Measurements from ENCODE around the gene KIF17.
"Not testable (repeated sequence)": the region's sequence is repeated elsewhere in the genome, so short reads cannot be mapped to it uniquely, and the experiment has no call there.

KIF17 gene

GRCh38 chr1:20727746-20728316 lies 10.0 kb upstream of the KIF17 start:
- DNase-seq (ENCODE audit: low read depth) = no peak

- no peak for DNase-seq (ENCODE audit: low read depth)
Observed at GRCh38 chr1:20726932-20727745, 9.3 kb upstream of the KIF17 start.

DNA sequence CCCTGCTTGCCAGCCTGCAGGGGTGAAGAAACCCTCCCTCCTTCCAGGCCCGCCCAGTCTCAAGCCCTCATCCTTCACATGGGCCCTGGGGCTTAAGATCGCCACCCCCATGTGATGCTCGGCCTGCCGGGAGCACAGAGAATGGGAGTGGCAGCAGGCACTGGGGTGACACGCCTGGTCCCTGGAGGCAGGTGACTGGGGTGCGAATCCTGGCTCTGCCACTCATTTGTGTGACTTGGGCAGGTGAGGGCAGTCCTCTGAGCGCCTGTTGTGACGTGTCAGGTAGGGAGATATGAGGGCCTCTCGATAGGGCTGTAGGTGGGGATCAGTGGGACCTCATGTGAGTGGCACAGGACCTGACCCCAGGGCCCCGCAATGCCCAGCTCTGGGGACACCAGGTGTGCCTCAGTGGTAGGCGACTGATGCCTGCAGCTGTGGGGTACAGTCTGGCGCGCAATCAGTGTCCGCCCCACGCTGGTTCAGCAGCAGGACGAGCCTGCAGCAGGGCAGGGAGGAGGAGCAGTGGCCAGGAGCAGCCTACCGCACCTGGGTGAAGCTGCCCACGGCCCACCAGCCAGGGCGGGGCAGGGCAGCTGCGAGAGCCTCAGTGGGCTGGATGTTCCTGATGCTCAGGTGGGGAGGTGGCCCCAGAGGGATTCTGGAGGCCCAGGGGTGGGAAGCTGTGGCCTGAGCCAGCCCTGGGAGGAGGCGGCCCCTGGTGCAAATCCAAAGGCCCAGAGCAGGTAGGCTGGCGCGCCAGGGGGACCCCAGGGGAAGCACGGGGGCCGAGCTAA lies 8.5 kb upstream of the KIF17 start:
- DNase-seq (ENCODE audit: low read depth) = no peak

DNA sequence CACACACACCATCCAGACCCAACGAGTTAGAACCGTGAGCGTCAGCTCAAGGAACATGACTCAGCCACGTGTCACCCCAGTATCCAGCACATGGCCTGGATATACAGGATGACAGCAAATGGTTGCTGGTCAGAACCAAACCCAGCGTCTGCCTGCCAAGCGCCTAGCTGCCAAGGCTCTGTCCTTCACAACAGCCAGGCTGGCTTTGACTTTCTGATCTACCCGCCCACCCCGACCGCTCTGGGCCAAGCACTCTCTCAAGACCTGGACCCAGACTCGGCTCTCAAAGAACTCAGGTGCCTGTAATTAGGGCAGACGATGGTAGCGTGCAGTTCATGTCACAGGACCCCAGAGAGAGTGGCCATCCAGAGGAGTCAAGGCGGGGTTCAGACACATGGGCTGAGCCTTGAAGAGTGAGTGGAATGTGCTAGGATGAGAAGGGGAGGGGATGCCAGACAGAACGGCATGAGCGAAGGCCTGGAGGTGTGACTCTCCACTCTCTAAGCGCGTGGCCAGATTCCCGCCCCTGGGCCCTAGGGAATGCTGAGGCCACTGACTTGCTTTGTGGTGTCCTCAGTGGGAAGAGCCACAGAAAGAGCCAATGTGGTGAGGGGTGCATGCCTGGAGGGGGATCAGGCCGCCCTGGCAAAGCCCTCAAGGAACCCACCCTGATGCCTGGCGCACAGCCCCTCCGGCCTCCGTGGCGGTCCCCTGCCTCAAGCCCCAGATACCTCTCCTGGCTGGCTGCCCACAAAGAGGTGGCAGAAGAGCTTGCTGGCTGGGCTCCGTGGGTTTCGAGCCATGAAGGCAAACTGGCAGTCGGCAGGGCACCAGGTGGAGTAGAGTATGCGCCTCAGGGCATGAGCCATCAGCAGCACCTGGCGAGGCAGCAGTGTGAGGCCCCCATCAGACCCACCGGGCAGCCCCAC lies 7.6 kb upstream of the KIF17 start:
- DNase-seq (ENCODE audit: low read depth) = no peak

DNA sequence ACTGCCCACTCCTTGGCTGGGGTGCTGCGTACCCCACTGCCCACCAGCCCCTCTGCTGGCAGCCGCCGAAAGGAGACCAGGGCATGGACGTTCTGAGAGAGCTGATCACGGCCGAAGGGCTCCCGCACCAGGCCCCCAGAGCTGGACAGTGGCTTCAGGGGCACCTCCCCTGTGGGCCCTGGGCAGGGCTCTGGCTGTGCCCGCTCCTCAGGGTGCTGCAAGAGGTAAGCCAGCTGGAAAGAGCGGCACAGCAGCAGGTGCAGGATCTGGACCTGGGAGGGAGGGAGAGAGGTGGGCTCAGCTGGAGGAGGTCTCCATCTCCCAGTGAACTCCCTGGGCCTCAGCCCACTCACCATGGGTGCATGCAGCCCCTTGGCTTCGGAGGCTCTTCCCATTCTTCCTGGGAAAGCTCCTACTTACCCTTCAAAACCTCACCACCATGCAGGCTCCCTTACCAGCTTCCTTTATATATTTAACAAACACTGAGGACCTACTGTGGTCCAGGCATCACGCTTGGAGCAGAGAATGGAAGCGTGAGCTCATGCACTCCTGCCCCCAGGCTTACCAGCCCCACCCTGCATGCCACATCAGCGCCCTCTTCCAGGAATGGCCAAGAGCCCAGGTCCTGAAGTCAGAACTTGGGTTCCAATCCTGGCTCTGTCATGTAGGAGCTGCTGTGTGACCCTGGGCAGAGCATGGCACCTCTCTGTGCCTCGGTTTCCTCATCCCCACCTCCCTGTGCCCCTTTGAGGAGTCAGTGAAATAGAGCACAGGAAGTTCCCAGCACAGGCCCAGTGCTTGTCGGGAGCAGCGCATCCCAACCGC lies 6.8 kb upstream of the KIF17 start:
- no peak for DNase-seq (ENCODE audit: low read depth)

DNA sequence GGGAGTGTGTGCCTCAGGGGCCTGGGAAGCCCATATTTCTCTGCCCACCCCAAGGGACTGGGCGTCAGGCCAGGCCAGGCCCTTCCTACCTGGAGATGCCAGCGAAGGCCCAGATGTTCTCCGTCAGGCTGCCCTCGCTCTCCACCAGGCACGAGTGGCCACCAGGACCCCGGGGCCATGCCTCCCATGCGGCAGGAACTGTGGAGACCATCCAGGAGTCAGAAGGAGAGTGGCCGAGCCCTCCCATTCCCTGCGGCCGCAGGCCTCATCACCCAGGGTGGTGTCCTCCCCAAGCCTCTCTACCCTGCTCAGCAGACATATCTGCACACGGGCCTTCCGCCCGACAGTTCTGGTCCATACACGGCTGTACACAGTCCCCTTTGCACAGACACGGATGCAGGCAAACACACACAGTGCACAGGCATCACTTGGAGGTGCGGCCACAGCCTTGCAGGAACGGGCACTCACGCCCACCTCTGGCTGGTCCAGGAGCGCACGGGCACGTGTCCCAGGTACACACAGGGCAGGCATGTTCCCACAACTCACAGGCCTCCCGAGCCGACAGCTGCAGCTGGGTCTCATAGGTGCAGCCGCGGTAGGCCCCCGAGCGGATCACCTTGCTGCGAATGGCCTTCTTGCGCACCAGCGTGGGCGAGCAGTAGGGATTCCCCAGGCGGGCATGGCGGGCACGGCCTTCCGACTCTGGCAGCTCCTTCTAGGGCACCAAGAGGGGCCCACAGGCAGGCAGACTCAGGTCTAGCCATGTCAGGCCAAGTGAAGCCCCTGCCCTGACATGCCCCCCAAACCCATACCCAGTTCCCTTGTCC lies 5.9 kb upstream of the KIF17 start:
- DNase-seq (ENCODE audit: low read depth) = no peak

- no peak for DNase-seq (ENCODE audit: low read depth)
Observed at GRCh38 chr1:20723159-20723536, 5.3 kb upstream of the KIF17 start.

- DNase-seq (ENCODE audit: low read depth) = no peak
Observed at GRCh38 chr1:20721117-20722061, 3.6 kb upstream of the KIF17 start.

DNA sequence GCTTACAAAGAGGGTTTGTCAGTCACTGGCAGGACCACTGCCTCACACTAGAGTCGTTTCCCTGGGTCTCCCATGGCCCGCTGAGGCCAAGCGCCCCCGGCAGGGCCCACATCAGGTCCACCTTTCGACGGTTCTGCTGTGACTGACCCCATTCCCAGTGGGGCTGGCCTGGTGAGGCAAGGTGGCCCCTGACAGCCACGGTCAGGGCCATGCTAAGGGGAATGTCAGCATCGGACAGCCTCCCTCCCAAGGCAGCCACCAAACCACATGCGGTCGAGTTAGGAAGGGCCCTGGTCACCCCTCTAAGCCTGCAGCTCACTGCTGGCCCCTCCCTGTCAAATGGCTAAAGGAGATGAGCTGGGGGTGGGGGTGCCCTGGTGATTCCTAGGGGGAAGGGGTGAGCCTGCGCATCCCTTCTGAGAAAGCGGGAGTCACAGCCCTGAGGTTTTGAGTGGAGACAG lies 2.9 kb upstream of the KIF17 start:
- DNase-seq (ENCODE audit: low read depth) = no peak

- no peak for DNase-seq (ENCODE audit: low read depth)
Observed at GRCh38 chr1:20719871-20720620, 2.2 kb upstream of the KIF17 start.

DNA sequence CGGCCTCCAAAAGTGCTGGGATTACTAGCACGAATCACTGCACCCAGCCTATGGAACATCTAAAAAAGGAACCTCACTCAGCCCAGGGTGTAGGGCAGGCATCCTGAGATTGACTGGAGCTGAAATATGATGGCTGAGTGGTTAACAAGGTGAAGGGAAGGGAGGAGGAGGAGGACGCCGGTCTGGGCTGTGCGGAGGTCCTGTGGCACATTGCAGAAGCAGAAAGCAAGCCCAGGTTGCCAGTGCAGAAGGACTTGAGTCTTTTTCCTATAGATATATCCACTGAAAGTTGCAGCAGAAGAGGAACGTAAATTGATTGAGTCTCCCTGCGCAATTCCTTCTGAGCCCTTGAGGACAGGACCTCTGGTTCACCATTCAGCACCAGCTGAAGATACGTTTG lies 1.5 kb upstream of the KIF17 start:
- DNase-seq (ENCODE audit: low read depth) = no peak

GRCh38 chr1:20718343-20718882 lies 606 bp upstream of the KIF17 start:
- not testable (repeated sequence) for DNase-seq (ENCODE audit: low read depth)

GRCh38 chr1:20716232-20716631 lies 1.6 kb downstream of the KIF17 start:
- no peak for DNase-seq (ENCODE audit: low read depth)

DNA sequence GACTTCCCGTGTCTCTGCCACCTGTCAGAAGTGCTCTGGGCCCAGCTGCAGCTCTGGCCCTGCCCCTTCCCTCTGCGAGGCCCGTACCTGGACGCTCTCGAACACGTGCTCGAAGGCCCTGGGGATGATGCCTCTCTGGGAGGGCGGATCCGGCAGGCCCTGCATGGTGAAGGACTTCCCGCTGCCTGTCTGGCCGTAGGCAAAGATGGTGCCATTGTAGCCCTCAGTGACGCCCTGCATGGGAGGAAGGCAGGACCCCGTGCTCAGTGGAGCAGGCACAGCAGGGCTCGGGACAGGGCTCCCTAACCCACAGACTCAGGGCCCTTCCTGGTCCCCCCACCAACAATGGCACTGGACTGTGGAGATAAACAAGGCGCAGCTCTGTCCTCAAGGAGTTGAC lies 2.4 kb downstream of the KIF17 start:
- no peak for DNase-seq (ENCODE audit: low read depth)

GRCh38 chr1:20713440-20713839 lies 4.4 kb downstream of the KIF17 start:
- no peak for DNase-seq (ENCODE audit: low read depth)

DNA sequence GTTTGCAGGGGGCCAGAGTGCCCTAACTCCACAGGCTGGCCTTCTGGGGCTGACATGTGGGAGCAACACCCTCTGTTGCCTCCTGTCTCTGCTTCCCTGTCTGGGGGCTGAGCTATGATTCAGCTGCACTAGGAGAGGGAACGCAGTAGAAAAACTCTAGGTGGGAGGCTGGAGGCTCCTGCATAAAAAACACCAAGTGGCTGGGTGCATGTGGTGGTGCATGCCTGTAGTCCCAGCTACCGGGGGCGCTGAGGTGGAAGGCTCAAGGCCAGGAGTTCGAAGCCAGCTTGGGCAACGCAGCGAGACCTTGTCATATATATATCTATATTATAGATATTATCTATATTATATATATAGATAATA lies 5.6 kb downstream of the KIF17 start:
- DNase-seq (ENCODE audit: low read depth) = no peak

GRCh38 chr1:20711285-20712214 lies 6.3 kb downstream of the KIF17 start:
- no peak for DNase-seq (ENCODE audit: low read depth)

All from activated T-cell treated with anti-CD3 and anti-CD28 coated beads for 1 hour (primary cell).